SIG-M5 (cell line): ENCODE measurements around the gene TMEM87A.
"Not testable (repeated sequence)": the region's sequence is repeated elsewhere in the genome, so short reads cannot be mapped to it uniquely, and the experiment has no call there.

Source experiments
- DNase-seq: peaks from one replicate; lab custom pipeline; 2025; lab: John Stamatoyannopoulos, UW

Gene TMEM87A, protein sequence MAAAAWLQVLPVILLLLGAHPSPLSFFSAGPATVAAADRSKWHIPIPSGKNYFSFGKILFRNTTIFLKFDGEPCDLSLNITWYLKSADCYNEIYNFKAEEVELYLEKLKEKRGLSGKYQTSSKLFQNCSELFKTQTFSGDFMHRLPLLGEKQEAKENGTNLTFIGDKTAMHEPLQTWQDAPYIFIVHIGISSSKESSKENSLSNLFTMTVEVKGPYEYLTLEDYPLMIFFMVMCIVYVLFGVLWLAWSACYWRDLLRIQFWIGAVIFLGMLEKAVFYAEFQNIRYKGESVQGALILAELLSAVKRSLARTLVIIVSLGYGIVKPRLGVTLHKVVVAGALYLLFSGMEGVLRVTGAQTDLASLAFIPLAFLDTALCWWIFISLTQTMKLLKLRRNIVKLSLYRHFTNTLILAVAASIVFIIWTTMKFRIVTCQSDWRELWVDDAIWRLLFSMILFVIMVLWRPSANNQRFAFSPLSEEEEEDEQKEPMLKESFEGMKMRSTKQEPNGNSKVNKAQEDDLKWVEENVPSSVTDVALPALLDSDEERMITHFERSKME

DNA sequence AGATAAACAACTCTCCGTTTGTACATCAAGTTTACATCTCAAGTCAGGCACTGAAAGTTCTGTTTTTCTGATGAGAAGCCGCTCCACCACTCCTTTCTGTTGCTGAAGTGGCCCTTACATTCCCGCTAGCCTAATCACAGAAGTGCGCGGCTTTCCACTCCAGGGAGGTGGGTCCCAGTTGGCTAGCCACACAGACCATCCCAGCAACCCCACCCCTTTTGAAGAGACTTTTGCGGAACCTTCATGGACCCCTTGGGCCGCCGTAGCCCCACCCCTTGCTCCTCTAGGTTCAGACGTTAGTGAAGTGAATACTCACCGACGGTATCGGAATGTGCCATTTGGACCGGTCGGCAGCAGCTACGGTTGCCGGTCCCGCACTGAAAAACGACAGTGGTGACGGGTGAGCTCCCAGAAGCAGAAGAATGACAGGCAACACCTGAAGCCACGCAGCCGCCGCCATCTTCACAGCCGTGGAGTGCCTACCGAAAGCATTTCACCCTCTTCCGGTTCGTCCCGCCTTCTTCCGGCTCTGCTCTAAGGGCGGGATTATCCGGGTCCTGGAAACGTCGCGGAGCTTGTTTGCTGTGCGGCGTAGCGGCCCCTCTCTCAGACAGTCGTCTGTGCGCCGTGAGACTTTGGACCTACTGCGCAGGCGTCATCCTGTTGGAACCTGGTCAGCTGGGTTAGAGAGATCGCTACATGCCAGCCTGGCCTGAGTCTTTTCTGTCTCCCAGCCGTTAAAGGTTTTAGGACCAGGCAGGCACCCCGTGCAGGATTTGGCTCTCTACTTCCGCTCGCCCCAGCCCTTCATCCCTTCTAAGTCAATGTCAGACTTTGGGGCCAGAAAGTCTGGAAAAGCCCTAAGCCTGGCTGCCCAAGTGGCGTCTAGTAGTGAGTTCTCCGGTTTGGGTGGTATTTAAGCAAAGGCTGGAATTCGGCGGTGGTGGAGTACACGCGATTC is at the start of gene TMEM87A, which contains the start of gene GANC:
Gene TMEM87A (minus strand): TSS at position 495 of the 961 bp plus-strand sequence. CDS start 35 bp downstream, at position 460.
Gene GANC (plus strand): TSS at position 263 of the 961 bp plus-strand sequence. CDS start 1,281 bp downstream, outside the sequence.
- peak; percentile 87 for DNase-seq

DNA sequence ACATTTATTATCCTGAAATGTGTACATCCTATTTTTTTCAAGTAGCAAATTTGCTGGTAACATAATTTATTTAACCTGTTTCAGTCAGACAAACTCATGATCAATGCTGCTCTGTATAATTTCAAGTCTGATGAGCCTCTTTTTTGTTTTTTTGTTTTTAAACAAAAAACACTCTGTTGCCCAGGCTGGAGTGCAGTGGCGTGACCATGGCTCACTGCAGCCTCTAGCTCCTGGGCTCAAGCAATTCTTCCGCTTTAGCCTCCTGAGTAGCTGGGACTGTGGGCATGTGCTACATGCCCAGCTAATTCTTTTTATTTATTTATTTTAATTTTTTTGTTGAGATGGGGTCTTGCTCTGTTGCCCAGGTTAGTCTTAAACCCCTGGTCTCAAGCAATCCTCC is 46.0 kb upstream of the TMEM87A start:
- DNase-seq: no peak

DNA sequence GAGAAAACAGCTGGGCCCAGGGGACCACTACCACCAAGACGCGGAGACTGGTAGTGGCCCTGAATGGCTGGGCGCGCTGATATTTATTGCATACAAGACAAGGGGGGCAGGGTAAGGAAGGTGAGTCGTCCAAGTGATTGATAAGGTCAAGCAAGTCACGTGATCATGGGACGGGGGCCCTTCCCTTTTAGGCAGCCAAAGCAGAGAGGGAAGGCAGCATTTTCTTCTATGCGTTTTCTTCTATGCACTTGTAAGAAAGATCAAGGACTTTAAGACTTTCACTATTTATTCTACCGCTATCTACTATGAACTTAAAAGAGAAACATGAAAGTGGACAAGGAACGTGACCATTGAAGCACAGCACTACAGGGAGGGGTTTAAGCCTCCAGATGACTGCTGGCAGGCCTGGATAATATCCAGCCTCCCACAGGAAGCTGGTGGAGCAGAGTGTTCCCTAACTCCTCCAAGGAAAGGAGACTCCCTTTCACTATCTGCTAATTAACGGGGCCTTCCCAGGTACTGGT is 43.1 kb upstream of the TMEM87A start:
- not testable (repeated sequence) for DNase-seq

DNA sequence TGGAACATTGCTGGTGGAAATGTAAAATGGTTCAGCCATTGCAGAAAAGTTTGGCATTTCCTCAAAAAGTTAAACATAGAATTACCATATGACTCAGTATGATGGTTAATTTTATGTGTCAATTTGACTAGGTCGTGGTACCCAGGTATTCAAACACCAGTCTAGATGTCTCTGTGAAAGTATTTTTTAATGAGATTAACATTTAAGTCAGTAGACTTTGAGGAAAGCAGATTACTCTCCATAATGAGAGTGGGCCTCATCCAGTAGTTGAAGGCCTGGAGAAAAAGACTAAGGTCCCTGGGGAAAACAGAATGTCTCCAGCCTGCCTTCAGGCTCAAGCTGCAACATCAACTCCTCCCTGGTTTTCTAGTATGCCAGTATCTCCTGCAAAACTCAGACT is 42.3 kb upstream of the TMEM87A start:
- no peak for DNase-seq

DNA sequence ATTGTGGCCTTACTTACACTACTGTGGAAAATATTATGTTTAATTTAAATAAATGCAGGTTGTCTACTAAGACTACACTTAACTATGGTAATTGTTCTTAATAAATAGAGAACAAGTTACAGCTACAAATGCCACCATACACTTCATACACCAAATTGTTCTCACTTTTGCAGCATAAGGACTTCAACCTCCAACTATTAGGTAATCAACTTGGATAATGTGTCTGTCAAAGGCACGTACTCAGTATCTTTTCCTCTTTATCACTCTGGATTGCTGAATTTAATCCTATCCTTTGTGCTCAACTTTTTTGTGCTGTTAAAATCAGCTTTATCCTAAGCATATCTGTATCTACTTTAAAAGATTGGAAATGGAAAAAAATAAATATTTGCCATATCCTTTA is 41.6 kb upstream of the TMEM87A start:
- no peak for DNase-seq

DNA sequence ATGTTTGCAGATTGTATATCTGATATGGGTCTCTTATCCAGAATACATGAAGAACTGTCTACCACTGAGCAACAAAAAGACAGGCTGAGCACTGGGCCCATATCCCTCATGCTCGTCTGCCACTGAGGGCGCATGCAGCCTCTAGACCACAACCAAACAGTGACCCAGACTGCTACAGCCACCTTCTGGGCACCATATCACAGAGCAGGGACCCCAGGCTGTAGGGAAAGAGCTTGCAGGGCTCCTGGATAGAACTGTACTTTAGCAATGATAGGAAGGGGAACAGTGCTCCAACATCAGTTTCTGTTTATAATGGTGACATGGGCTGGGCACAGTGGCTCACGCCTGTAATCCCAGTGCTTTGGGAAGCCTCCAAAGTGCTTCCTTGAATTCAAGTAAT is 40.2 kb upstream of the TMEM87A start:
- DNase-seq: no peak

DNA sequence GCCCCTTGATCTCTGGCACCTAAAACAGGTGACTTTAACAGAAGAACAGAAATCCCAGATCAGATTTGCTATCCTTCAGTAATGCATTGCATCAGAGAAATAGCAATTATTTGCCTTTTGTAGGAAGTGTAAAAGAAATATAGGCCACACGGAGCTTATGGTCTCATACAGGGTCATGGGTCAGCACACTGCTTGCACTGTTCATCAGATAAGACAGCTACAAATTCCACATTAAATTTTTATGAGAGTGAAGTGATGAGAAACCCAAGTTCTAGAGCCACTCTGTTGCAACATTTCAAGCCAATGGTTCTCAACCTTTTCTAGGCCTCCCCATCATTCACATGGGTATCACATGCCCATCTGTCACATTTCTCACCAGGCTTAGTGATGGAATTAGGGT is 33.4 kb upstream of the TMEM87A start:
- no peak for DNase-seq

DNA sequence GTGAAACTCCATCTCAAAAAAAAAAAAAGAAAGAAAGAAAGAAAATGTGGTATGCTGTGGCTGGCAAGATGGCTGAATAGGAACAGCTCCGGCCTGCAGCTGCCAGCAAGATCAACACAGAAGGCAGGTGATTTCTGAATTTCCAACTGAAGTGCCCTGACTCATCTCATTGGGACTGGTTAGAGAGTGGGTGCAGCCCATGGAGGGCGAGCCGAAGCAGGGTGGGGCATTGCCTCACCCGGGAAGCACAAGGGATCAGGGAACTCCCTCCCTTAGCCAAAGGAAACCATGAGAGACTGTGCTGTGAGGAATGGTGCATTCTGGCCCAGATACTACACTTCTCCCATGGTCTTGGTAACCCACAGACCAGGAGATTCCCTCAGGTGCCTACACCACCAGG is 27.8 kb upstream of the TMEM87A start:
- not testable (repeated sequence) for DNase-seq

DNA sequence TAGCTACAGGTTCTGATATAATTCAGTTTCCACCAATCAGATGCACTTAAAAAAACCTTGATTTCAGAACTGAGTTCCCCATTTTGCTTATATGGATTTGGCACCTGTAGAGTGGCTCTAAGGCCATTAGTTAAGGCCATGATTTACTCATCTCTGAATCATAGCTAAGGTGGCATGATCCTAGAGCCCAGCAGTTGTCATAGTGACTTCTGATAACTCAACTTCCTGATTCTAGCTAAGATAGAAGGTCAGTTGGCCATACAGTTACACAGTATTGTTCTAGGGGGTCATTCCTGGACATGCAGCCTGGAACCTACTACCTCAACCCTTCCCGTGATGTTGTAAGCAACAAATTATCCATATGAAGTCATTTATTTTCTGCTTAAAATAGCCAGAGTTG is 15.9 kb upstream of the TMEM87A start:
- no peak for DNase-seq

DNA sequence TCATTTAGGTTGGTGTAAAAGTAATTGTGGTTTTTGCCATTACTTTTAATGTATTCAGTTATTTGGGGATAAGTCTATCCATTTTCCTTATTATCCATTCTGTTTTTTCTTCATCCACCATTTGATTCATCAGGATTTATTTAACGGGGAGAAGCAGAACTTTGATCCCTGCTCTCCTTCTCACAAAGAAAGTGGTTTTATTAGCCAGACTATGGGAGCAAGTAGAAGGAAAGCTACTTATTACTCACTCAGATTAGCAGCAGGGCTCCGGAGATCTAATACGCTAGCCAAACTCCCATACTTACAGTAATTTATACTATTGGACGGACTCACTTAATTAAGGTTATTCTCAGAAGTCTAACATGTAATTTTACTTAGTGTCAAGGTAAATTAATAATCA is 14.7 kb upstream of the TMEM87A start:
- DNase-seq: no peak

DNA sequence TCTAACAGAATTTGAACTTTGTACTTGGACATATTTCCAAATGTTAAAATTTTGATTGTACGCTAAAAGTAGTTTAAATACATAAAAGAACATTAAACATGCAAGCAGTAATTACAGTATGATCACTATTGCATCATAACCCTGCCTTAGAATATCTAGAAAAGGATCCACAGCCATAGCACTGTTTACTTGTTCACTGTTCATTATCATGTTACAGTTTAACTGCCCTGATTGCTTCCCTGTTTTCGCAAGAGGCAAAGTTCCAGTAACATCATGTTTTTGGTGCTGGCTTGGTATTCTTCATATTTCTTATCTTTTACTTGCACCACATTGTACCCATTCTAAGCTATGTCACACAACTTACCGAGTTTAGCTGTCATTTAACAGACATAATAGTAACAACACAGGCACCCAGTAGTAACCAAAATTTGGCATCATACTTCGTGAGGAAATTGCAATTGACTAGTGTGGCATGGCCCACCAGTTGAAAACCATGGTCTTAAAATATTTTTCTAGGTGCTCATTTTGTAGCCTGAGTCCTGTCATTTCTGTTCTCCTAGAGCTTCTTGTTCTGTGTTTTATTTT is 13.3 kb upstream of the TMEM87A start:
- DNase-seq: no peak

DNA sequence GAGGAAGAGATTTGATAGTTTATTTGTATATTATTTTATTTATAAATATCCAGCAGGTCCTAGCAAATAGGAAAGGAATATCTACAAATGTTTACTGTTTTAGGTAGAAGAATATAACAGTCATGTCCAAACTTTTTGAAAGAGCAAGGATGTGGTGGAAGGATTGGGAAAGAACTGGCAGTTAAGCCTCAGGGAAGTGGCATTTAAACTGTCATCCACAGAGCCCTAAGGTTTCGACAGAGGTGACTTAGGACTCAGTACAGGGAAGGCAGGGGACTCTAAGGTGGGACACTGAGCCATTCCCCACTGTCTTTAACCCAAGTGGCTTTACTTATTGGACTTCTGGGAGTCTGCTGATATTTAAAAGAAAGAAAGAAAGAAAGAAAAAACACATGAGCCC is 11.8 kb upstream of the TMEM87A start:
- DNase-seq: peak; percentile 37

DNA sequence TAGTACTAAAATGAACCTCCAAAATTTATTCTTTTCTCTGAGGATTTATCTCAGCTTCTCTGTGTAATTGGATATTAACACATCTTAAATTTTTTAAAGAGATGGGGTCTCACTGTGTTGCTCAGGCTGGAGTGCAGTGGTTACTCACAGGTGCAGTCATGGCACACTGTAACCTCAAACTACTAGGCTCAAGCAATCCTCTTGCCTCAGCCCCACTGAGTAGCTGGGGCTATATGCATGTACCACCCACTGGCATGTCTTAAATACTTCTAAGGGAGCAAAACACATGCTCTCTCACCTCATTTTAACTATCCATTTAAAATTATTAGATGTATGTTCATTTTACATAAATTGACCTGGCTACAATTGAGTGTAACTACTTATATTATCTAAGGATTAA is 11.3 kb upstream of the TMEM87A start:
- DNase-seq: no peak

DNA sequence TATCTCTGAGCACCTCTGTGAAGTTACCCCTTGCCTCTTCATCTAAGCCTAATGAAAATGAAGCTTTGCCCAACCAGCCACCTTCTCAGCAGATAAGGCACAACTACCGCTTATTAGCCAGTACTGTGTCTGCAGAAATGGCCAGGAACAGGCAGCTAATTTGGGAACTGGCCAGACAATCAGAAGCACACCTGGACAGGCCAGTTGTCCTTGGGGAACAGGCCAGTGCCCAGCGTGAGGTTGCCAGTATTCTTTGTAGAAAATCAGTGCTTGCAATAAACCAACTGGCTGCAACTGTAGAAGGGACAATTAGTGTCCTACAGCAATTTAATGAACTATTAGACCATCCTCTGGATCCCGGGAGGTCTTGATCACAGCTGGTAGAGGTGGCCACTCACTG is 10.4 kb upstream of the TMEM87A start:
- DNase-seq: no peak

DNA sequence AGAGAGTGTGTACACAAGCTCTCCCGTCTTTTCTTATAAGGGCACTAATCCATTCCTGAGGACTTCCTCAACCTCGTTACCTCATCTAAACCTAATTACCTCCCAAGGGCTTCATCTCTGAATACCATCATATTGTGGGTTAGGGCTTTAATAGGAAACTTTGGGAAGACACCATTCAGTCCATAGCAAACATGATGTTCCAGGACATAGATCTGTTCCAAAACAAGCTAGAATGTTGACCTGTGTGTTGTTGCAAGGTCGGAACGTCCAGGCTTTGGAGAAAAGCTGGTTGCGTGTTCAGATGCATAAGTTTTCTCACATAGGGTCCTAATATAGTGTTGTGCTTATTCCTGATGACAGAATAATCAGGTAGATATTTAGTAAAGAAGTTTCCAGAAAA is 9.7 kb upstream of the TMEM87A start:
- no peak for DNase-seq

DNA sequence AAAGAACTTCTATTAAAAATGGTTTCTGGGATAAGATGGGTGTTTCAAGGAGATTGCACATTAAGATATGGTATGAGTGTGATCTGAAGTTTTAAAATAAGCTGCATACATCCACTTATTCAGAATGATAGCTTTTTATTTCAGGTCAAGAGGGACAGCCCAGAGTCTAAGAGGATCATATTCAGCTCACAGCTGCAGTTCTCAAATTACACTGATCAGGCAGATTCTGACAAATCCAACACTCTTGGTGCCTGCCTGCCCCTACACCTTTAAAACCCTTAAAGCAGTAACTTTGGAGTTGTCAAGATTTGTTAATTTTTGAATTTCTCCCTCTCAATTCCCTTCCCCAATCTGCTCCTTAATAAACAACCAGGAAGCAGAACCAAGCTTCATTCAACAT is 9.1 kb upstream of the TMEM87A start:
- no peak for DNase-seq

DNA sequence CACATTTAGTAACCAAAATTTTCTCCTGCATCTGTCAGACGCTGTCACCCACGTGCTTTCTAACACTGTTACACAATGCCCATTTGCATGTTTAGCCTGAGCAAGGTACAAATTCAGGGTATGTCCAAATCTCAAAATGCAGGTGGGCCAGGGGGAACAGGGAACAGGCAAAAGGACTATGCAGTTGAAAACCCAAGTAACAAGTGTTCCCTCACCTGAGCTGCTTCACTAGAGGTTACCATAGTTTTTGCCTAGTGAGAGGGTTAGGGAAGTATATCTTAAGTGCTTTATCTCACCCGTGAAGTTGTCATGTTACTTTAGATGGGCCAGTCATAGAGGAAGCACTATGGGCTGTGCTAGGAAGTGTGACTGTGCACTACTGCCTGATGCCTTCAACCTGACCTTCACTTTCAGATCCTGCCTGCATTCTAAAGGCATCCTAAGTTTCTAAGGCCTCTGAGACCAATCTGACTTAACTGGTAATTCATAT is 6.0 kb upstream of the TMEM87A start:
- no peak for DNase-seq

DNA sequence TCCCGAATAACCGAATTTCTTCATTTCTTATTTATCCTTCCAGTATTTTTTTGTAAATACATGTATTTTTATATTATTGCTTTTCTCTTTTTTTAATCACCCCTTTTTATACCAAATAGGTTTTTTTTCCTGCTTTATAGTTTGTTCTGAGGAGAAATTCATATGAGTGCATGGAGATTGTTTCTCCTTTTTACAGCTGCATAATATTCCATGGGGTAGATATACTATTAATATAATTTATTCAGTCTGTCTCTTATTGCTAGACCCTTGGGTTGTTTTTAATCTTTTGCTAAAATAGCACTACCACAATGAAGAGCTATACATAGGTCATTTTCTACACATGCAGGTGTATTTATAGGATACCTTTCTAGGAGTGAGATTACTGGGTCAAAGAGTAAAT is 3.5 kb upstream of the TMEM87A start:
- no peak for DNase-seq

DNA sequence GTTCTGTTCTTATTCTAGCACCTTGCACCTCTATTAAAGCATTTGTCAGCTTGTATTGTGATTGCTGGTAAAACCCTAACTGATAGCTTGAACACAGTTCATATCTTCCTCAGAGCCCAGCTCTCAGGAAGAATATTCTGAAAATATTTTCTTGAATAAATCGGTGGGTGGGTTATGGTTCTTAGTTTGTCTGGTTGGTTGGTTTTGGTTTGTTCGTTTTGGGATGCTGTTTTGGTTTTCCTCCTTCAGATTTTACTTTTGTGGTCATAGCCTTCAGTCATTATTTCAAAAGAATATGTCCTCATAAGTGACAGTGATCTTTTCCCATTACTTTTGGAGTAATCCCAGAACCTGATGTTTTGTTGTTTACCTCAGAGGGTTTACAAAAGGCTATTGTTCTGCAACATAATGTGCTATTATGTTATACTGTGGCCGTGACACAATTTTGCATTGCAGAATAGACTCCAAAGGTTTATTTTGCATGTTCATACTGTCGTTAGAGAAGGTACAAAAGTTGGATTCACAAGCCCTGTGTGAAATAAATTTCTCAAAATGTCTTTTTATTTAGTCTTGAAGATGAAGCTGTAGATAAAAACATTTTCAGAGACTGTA is 2.7 kb upstream of the TMEM87A start:
- DNase-seq: no peak

DNA sequence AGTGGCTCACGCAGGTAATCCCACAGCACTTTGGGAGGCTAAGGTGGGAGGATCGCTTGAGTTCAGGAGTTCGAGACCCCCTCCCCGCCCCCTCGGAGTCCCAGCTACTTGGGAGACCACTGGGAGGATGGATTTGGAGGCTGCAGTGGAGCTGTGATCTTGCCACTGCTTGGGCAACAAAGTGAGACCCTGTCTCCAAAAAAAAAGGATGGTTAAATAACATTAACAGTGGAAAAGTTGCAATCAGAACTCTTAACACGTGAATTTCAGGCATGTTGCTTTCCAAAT is 1.4 kb upstream of the TMEM87A start:
- no peak for DNase-seq

DNA sequence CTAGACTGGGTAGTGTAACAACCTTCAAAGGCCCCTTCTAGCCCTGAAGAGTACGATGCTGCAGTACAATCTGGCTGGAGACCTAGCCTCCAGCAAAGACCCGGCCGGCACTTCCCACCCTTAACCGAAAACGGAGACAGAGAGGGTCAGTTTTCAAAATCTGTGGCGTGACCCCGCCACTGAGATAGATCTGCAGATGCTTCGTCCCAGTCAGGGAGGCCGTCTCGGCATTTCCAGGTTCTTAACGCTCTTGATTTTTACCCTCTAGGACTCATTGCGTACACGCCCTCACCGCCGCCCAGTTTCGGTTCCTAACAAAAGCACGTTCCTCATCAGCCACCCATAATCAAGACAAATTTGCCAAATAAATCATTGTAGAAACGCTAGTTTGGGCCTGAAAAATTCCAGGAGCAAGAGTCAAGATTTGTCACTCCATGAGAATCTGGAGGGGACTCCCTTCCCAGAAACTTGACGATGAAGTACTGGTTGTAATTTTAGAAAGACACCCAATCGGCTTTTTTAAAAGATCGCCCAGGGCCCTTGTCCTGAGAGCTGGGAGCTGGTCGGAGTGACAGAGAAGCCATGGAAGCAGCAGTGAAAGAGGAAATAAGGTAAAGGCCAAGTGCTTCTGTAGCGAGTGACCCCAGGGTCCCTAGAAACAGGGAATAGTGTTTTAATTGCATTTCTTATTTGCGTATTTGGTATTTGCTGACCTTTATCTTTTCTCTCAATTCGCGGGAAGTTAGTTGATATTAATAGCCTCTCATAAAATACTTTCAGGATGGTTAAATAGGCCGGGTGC is 868 bp upstream of the TMEM87A start:
- DNase-seq: no peak
